GM21447 (cell line): ENCODE data around the gene STK11.
A peak's percentile ranks its signal among the peaks of the same experiment; 100 is the strongest.

Experiments
- ATAC-seq: cut with Tn5 transposase; IDR thresholded peaks from one replicate; pipeline ENCODE4 v1.9.1; 2021; ENCODE audit not compliant: unreplicated experiment

The STK11 gene, protein sequence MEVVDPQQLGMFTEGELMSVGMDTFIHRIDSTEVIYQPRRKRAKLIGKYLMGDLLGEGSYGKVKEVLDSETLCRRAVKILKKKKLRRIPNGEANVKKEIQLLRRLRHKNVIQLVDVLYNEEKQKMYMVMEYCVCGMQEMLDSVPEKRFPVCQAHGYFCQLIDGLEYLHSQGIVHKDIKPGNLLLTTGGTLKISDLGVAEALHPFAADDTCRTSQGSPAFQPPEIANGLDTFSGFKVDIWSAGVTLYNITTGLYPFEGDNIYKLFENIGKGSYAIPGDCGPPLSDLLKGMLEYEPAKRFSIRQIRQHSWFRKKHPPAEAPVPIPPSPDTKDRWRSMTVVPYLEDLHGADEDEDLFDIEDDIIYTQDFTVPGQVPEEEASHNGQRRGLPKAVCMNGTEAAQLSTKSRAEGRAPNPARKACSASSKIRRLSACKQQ

DNA sequence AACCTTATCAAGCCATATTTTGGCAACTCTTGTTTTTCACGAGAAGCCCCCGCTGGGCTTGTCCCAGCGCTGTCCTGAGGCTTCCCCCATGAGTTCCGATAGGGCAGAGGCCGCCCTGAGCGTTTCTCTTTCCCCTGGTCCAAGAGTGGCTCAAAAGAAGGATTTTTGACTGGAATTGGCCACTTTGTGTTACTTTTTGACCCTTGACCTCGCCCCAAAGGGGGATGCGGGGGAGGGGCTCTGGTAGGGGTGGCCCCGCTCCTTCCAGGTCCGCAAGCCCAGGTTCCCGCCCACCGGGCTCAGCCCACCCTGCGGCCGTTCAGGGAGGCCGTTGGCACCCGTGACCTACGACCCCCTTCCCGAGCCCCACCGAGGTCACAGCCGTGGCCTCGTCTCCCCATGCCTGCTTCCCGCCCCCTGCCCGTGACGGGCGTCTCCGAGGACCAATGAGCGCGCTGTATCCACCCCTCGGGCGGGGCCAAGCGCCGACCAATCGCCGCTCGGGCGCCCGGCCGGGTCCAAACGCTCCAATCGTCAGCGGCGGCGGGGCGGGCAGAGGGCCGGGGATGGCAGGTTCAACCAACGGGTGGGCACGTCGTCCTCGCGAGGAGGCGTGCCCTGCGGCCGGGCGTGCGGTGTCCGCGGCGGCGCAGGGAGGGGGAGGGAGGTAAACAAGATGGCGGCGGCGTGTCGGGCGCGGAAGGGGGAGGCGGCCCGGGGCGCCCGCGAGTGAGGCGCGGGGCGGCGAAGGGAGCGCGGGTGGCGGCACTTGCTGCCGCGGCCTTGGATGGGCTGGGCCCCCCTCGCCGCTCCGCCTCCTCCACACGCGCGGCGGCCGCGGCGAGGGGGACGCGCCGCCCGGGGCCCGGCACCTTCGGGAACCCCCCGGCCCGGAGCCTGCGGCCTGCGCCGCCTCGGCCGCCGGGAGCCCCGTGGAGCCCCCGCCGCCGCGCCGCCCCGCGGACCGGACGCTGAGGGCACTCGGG is at the start of gene STK11:
Gene STK11, plus strand, starts transcription at position 665 of the 986 bp plus-strand sequence. CDS start 1,136 bp downstream, outside the sequence.
- ATAC-seq = peak; percentile 72

DNA sequence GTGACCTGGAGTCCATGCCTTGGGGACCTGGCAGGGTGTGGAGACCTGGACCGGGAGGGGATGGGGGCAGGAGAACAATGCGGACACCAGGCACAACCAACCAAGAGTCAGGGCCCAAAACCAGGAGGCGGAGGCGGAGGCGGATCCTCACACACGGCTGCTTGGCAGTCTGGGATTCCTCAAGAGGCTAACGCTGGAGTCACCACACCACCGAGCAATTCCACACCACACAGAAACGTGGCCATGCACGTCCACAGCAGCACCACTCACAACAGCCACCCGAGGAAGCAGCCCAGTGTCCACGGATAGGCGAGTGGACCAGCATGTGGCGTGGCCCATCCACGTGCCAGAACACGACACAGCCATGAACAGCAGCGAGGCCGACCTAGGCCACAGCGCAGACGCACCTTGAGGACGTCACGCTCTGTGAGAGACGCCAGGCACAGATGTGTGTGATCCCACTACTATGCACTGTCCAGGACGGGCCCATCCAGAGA is 49.2 kb upstream of the STK11 start:
- ATAC-seq = no peak

DNA sequence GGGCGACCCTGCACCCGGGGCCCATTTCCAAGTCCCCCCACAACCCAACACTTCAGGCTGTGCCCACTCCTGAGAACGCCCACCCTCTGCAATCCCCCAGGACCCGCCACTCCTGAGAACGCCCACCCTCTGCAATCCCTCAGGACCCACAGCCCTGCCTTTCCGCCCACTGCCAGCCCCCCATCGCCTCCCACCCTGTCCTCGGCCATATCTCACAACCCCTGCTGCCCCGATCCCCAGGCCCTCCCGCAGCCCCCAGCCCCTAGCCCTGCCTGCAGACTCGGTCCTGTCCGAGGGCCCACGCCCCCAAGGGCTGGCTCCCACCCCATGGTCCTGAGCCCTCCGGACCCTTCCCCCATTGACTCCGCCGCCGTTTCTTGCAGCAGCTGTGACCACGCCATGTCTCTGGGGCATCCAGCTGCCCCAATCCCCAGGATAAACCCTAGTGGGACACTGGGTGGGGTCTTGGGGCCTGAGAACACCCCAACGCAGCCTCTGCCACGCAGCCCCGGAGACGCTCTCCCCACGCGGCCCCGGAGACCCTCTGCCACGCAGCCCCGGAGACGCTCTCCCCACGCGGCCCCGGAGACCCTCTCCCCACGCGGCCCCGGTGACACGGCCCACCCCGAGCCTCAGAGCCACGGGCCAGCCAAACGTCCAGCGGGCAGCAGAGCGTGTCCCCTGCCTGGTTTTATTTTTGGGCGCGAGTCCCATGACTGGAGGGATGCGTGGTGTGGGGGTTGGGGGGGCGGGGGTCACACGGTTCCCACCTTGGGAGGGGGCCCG is 48.6 kb upstream of the STK11 start:
- ATAC-seq = no peak

DNA sequence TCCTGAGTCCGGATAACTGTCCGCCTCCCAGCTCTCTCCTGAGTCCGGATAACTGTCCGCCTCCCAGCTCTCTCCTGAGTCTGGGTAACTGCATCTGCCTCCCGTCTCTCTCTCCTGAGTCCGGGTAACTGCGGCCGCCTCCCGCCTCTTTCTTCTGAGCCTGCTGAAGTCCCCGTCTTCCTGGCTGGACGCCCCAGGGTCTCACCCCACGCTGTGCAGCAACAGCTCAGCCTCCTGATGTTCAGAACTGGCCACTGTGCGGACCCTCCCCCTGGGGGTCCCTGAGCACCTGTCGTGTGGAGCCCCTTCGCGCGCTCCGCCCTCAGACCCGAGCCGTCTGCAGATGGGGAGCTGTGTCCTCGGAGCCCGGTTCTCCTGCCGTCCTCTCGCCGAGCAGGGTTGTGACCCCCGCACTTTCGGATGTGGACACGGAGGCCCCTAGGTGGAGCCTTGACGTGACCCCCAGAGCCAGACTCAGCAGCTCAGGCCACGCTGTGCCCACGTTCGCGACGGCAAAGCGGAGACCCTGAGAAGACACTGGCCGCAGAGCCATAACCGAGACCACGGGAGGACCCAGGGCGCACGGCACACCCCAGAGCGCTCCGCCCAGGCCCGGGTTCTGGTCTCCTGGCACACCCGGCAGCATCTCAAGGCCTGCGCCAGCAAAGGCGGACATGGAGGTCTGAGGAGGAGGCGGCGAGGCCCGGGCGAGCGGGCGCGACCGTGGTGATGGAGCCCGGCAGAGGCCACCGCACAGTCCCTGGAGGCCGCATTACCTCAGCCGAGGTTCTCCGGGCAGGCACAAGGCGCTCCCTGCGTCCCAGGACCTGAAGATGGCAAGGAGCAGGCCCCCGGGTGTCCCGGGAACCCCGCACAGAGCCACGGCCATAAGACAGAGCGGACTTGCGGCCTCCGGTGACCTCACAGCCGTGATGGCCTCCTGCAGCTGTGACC is 47.4 kb upstream of the STK11 start:
- no peak for ATAC-seq

DNA sequence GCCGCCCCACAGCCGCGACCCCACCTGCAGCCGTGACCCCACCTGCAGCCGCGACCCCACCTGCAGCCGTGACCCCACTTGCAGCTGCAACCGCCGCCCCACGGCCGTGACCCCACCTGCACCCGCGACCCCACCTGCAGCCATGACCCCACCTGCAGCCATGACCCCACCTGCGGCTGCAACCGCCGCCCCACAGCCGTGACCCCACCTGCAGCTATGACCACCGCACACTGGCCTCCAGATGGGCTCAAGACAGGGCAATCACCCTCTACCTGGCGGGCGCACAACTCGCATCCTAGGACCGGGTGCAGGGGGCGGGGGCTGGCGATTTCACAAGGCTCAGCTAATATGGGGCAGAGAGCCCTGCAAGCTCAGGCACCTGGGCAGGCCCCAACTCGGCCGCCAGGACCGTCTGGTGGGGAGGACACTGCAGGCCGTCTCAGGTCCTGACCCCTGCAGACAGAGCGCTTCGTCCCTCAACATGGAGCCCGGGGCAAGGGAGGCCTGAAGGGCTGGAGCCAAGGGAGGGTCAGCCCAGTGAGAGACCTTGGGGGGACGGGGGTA is 46.6 kb upstream of the STK11 start:
- no peak for ATAC-seq

DNA sequence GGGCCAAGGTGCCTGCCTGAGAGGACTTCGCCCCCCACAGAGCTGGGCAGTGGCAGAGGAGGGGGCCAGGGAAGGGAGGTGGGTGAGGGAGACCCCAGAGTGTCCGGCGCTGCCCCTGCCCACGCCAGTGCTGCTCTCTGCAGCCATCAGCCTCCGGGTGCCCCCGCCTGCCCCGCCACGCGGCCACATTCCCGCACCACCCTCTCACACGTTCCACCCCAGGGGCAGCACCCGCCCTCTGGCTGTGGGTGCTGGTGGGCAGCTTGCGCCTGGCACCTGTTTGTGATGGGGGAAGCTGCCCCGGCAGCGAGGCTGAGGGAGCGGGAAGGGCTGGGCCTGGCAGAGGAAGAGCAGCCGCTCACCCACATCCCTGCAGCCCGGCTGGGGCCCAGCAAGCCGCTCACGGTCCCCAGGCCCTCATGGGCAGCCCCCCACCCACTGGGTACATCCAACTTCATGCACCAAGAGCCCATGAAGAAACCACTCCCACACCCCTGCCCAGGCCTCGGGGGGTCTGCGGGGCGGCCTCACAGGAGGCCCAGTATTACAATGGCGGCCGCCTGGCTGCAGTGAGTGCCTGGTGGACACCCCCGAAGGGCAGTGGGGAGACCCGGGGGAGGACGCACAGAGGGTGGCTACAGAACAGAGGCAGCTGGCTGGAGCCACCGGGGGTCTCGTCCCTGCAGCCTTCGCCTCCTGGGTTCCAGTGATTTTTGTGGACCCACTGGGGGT is 45.5 kb upstream of the STK11 start:
- ATAC-seq = no peak

DNA sequence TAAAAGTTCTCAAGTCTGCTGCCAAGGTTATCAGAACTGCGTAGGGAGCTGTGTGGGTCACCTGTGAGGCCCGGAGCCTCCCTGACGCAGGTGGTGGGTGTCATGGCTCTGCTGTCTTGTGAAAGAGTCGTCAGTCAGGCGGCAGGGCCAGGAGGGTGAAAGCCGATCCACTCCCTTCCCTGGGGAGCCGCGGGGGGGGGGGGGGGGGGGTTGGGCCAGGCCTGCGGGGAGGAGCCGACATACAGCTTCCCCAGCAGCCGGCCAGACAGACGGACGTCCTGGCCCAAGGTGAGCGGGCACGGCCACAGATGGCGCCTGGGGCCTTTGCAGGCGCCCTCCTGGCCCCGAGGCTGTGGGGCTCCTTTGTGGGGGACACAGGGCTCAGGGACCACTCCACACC is 43.9 kb upstream of the STK11 start:
- no peak for ATAC-seq

DNA sequence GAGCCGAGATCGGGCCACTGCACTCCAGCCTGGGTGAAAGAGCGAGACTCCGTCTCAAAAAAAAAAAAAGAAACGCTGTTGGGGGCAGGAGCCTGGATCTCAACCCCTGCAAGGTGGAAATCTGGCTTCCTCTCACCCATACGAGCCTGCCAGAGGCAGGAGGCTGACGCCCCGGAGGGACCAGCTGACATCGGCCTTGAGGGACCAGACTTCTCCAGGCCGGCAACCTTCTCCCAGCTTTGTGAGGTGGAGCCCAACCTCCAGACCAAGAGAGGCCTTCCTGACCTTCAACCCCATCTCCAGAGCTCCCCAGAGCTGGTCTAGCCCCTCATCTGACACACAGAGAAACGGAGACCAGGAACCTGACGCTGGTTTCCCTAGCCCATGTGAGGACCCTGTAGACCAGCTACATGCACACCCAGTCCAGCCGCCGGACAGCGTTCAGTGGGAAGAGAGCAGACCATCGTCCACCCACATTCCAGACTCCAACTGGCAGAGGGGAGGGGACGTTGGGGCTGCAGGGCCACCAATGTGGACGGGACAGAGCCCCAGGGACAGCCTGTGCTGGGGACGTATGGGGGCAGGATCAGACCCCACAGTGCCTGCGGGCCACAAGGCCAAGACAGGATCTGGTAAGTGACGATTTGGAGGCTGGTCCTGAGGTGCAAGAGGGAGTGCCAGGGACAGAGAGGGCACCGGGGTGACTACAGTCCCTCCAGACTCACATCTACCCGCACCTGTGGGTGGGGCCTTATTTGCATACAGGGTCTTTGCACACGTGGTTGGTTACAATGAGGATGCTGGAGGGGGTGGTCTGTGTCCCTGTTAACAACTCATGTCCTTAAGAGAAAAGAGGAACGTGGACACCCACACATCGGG is 42.9 kb upstream of the STK11 start:
- ATAC-seq = no peak

DNA sequence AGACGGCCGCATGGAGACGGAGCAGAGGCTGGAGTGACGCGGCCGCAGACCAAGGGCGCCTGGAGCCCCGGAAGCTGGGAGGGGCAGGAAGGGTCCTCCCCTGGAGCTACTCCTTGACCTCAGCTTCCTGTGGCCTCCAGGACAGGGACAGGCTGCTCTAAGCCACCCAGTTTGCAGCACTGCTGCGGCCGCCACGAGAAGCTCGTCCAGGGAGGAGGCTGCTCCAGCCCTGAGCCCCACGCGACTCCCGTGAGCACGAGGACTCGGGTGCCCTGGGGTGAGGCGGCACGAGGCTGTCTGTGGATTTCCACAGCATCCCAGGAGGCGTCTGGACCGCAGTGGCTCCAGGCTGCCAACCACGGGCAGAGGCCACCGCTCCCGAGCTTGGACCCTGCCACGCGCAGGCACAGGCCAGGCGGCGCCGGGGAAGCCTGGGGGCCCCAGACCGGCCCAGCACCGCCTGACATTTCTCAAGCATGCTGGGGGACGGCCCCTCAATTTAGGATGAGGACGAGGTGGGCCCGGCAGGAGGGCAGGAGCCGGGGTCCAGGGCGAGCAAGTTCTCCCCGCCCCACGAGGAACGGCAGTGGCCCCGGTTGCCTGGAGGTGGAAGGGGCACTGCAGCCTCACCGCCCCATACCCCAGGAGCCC is 42.2 kb upstream of the STK11 start:
- no peak for ATAC-seq

DNA sequence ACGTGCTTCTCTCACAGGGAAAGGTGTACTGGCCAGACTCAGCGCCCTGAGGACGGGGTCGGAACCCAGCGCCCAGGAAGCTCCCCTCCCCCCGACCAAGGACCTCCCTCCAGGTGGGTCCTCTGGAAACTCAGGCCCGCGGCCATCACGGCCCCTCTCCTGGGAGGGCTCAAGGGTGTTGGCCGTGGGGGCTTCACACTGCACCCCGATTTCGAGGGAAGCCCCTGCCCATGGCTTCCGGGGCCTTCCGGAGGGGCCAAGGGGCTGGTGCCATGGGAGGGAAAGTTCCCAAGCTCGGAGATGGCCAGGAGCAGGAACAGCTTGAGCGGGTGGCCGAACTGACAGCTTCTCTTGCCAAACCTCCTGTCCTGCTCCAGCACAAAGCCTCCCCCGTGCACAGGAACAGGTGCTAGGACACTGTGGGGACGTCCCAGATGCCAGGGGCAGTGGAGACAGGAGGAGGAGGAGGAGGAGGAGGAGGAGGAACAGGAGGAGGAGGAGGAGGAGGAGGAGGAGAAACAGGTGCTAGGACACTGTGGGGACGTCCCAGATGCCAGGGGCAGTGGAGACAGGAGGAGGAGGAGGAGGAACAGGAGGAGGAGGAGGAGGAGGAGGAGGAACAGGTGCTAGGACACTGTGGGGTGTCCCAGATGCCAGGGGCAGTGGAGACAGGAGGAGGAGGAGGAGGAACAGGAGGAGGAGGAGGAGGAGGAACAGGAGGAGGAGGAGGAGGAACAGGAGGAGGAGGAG is 41.5 kb upstream of the STK11 start:
- ATAC-seq = no peak

DNA sequence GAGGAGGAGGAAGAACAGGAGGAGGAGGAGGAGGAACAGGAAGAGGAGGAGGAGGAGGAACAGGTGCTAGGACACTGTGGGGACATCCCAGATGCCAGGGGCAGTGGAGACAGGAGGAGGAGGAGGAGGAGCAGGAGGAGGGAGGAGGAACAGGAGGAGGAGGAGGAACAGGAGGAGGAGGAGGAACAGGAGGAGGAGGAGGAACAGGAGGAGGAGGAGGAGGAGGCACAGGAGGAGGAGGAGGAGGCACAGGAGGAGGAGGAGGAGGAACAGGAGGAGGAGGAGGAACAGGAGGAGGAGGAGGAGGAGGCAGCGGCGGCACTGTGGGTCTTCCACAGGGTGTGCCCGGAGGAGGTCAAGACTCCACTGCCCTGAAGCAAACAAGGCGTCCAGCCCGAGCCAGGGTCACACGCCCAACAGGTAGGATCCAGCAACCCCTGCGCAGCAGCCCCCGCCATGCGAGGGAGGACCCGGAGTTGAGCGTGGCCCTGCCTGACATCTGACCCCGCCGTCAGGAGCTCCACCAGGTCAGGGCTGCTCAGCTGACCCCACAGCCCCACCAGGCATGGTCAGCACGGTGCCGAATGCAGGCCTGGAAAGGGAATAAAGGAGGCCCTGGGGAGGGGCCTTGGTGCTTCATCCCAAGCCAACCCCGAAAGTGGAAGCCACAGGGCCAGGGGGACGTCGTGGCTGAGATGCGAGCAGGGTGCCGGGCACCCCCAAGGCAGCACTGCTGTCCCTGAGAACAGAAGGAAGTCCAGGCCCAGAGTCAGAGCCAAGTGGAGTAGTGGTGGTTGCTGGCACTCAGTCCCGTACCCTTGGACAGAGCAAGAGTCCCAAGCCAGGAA is 40.7 kb upstream of the STK11 start:
- ATAC-seq = no peak

DNA sequence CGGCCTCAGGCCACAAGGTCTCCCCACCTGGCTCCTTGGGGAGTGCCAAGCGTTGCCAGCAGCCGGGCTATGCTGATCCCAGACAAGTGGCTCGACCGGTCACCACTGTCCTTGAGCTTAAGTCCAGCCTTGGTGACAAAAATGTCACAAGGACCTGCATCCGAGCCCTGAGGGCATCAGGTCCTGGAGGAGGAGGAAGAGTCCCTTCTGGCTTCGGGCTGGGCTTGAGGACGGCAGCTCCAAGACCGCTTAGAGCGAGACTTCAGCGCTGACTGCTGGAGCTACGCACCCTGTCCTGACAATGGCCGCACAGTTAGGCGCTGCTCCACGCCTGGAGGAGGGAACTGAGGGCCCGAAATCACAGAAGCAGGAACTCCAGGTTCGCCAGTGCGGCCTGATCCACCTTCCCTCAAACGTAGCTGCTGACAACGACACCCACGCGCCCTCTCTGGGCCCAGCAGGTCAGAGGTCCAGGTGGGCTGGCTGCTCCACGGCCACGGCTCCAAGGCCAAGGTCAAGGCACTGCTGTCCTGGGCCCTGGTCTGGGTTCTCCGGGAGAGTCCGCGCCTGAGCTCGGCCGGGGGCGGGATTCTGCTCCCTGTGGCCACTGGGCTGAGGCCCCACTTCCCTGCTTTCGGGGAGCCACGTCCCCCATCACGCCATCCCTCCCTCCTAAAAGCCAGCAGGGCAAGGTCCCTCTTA is 38.6 kb upstream of the STK11 start:
- ATAC-seq = no peak

DNA sequence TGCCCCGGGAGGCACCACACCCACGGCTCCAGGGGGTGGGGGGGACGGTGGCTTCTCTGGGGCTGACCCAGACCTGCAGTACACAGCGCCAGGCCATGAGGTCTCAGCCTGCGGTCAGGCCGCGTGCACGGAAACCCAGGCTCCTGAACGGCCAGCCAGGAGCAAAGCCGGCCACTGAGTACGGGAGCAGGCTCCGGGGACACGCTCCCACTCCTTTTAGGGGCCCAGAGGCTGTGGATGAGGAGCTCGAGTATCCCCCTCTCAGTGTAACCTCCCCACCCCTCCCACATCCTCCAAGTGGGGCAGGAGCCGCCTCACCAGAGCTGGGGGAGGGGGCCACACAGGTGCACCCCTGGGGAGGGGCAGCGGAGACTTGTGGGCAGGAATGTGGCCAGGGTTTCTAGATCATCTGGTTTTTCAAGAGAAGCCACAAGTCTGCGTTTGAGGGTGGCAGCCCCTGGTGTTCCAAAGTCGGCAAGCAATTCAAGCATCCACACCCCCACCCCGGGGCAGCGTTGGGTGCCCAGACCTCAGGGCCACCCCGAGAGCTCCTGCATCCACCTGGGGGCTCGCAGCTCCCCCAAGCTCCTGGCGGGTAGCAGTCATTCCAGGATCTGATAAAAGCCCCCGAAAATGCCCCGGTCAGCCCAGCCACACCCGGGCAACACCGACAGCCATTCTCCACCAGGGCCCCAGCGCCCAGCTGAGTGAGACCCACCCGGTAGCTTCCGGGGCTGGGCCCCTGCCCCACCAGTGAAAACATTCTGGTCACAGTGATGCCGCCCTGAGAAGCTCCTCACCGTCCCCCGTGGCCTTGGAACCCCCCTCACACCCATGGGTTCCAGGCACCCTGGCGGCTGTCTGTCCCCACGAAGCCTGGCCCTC is 37.6 kb upstream of the STK11 start:
- no peak for ATAC-seq
